Upper lobe of left lung (tissue), 6 donors: ENCODE results near the gene SLC25A21. TPM values are rescaled to one million over a fixed set of nuclear protein-coding genes. Genes with fewer than 3 reads are reported as not detected.

Experiments
- ATAC-seq, 2 donors: fragments of 200-7000 bp; cut with Tn5 transposase; one replicate each; pipeline ENCODE4 v1.9.1; 2022; ENCODE audit warnings: mild to moderate bottlenecking in 2 of 2, moderate library complexity in 2 of 2; ENCODE audit not compliant: low FRiP score in 2 of 2
- DNase-seq, 2 donors: peaks; one replicate each; pipeline ENCODE4 v3.0.0-alpha.2; 2019 to 2020
- H3K27ac ChIP-seq, 4 donors: fragments of 200-600 bp; sonication (generic); one replicate each; pipeline ENCODE4 v1.5.1; 2016 to 2019
- H3K27me3 ChIP-seq, 4 donors: fragments of 200-600 bp; sonication (generic); one replicate each; pipeline ENCODE4 v1.5.1; 2017 to 2019
- H3K36me3 ChIP-seq, 4 donors: fragments of 200-600 bp; sonication (generic); one replicate each; pipeline ENCODE4 v1.5.1; 2016 to 2019
- H3K4me1 ChIP-seq, 4 donors: fragments of 200-600 bp; sonication (generic); one replicate each; pipeline ENCODE4 v1.5.1; 2018 to 2019
- H3K4me3 ChIP-seq, 4 donors: fragments of 200-600 bp; sonication (generic); one replicate each; pipeline ENCODE4 v1.5.1; 2017 to 2019; ENCODE audit warnings: mild to moderate bottlenecking in 2 of 4, moderate library complexity in 1 of 4
- H3K9me3 ChIP-seq, 4 donors: fragments of 200-600 bp; sonication (generic); one replicate each; pipeline ENCODE4 v1.5.1; 2018 to 2019
- EP300 ChIP-seq, 4 donors: sonication (generic); formaldehyde crosslinking; IDR thresholded peaks; one replicate each; pipeline ENCODE4 v1.5.1; 2017; ENCODE audit warnings: antibody characterized with exemption in 4 of 4, control low read depth in 2 of 4
- POLR2A ChIP-seq, 4 donors: fragments of 450-650 bp; IDR thresholded peaks; one replicate each; pipeline ENCODE4 v1.5.1; 2016 to 2017; ENCODE audit warnings: antibody characterized with exemption in 4 of 4, mild to moderate bottlenecking in 2 of 4
- POLR2AphosphoS5 ChIP-seq, 2 donors: sonication (generic); formaldehyde crosslinking; IDR thresholded peaks; one replicate each; pipeline ENCODE4 v1.5.1; 2017; ENCODE audit warnings: antibody characterized with exemption in 2 of 2
- WGBS, 2 donors: methylation state at CpG; one replicate each; pipeline ENCODE4 v1.1.5; 2017 to 2018; 5-methylcytosine and 5-hydroxymethylcytosine counted together
- total RNA-seq, 6 donors: library from RNA; depleted of rRNA in 4 of 6; stranded (reverse); fragments of >200 nt in 4 of 6; gene quantifications; one replicate each; pipeline versions ENCODE4 v1.1.0 to v1.2.1, GENCODE V29; 2016 to 2021
- TF ChIP-seq, protein P1 (sequence below), 6 experiments: fragments of 450-650 bp in 4 of 6; fragments of 200-600 bp in 2 of 6; sonication (generic) in 2 of 6; IDR thresholded peaks; one replicate each; pipeline ENCODE4 v1.5.1; 2016 to 2019; ENCODE audit warnings: antibody characterized with exemption in 6 of 6
- donor health status: DM: no; HTN: no; CAD: no; lungs with moderate emphysema.
- donor health status: DM: no; HTN: yes; CAD: no; lungs with severe emphysema.

Gene SLC25A21
- total RNA-seq, 6 donors from 2014 or later = 0.15 to 1.7 (median 0.30) TPM; not detected in 3

DNA sequence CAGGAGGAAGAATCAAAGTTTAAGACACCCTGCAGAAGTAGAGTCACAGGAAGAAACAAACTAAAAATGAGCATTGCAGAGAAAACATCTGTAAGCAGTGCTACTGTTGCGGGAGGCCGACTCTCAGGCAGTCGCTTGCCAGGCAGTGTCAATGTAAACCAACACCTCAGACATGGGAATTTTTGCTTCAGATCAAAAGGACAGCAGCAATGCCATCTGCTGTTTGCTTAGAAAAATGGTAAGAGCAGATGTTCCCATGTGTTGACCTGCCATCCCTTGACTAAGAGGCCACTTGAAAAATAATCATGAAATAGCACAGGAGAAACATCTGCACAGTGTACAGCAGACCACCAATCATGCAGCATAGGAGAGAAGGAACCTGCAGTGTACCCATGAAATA is 196.6 kb downstream of the SLC25A21 start:
- 73 to 81% methylated on average over 3 of the region's 3 CpGs for WGBS, 2 donors
- no peak for DNase-seq
- H3K27me3 ChIP-seq = no peaks in the 10 kb centered on the region
- ATAC-seq = no peak
- no peaks in the 10 kb centered on the region for H3K9me3 ChIP-seq
- H3K36me3 ChIP-seq = no peaks in the 10 kb centered on the region
- peaks cover 0 to 3% (median 0%) of the 10 kb centered on the region in 4 donors for H3K4me1 ChIP-seq
- TF ChIP-seq POLR2A (IDR thresholded peaks at IDR 0.05) (no peak), EP300 (IDR thresholded peaks at IDR 0.05) (no peak), POLR2AphosphoS5 (IDR thresholded peaks at IDR 0.05) (no peak)
- H3K27ac ChIP-seq = no peak overlapping the region
- H3K4me3 ChIP-seq = no peak overlapping the region

- H3K36me3 ChIP-seq = no peaks in the 10 kb centered on the region
- H3K4me3 ChIP-seq = no peak overlapping the region
- H3K4me1 ChIP-seq = peaks cover 0 to 3% (median 0%) of the 10 kb centered on the region in 4 donors
- 75 to 77% methylated on average over 2 of the region's 2 CpGs for WGBS, 2 donors
- ATAC-seq (no peak), DNase-seq (no peak)
- H3K9me3 ChIP-seq = no peaks in the 10 kb centered on the region
- no peak overlapping the region for H3K27ac ChIP-seq
- no peak for TF ChIP-seq POLR2A (IDR thresholded peaks at IDR 0.05)
- TF ChIP-seq, protein P1, sequence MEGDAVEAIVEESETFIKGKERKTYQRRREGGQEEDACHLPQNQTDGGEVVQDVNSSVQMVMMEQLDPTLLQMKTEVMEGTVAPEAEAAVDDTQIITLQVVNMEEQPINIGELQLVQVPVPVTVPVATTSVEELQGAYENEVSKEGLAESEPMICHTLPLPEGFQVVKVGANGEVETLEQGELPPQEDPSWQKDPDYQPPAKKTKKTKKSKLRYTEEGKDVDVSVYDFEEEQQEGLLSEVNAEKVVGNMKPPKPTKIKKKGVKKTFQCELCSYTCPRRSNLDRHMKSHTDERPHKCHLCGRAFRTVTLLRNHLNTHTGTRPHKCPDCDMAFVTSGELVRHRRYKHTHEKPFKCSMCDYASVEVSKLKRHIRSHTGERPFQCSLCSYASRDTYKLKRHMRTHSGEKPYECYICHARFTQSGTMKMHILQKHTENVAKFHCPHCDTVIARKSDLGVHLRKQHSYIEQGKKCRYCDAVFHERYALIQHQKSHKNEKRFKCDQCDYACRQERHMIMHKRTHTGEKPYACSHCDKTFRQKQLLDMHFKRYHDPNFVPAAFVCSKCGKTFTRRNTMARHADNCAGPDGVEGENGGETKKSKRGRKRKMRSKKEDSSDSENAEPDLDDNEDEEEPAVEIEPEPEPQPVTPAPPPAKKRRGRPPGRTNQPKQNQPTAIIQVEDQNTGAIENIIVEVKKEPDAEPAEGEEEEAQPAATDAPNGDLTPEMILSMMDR (IDR thresholded peaks at IDR 0.05) = no peak
- TF ChIP-seq POLR2AphosphoS5 (IDR thresholded peaks at IDR 0.05) = no peak
- TF ChIP-seq EP300 (IDR thresholded peaks at IDR 0.05) = no peak
- H3K27me3 ChIP-seq = no peaks in the 10 kb centered on the region
Observed at GRCh38 chr14:36974985-36975384, 197.4 kb downstream of the SLC25A21 start.

GRCh38 chr14:36973806-36974442 is 198.5 kb downstream of the SLC25A21 start:
- DNase-seq (no peak), ATAC-seq (no peak)
- TF ChIP-seq, protein P1 (IDR thresholded peaks at IDR 0.05) = no peak
- TF ChIP-seq POLR2A (IDR thresholded peaks at IDR 0.05) (no peak), EP300 (IDR thresholded peaks at IDR 0.05) (no peak), POLR2AphosphoS5 (IDR thresholded peaks at IDR 0.05) (no peak)
- H3K27me3 ChIP-seq = no peaks in the 10 kb centered on the region
- H3K4me3 ChIP-seq = no peak overlapping the region
- H3K4me1 ChIP-seq = peaks cover 0 to 3% (median 0%) of the 10 kb centered on the region in 4 donors
- no peak overlapping the region for H3K27ac ChIP-seq
- no peaks in the 10 kb centered on the region for H3K9me3 ChIP-seq
- no peaks in the 10 kb centered on the region for H3K36me3 ChIP-seq
- 21 to 30% methylated on average over 1 of the region's 1 CpG for WGBS, 2 donors

DNA sequence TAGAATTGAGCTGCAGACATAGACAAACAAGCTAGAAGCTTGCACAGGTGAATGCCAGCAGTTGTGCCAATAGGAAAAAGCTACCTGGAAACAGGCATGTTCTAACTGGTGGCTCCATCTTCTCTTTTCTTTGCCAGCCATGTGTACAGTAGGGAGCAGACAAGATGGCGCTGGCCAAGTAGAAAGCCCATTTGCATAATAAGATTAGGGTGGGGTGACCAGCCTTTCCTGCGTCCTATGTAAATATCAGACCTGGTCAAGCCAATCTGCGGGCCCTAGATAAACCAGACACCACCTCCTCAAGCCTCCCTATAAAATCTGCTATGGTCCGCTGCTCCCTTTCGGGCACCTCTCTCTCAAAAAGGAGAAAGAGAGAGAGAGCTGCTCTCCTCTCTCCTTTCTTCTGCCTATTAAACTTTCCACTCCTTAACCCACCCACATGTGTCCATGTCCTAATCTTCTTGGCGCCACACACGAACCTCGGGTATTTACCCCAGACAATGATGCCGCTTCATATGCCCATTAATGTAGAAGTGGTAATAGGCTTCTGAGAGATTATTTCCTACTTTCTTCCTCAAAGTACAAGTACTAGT is 201.0 kb downstream of the SLC25A21 start:
- Histone ChIP-seq H3K4me3 (no peak overlapping the region), H3K4me1 (peaks cover 0 to 3% (median 0%) of the 10 kb centered on the region in 4 donors), H3K27me3 (no peaks in the 10 kb centered on the region), H3K9me3 (no peaks in the 10 kb centered on the region), H3K36me3 (no peaks in the 10 kb centered on the region), H3K27ac (no peak overlapping the region)
- TF ChIP-seq, protein P1 (IDR thresholded peaks at IDR 0.05) = no peak
- no peak for TF ChIP-seq POLR2A (IDR thresholded peaks at IDR 0.05)
- TF ChIP-seq POLR2AphosphoS5 (IDR thresholded peaks at IDR 0.05) = no peak
- TF ChIP-seq EP300 (IDR thresholded peaks at IDR 0.05) = no peak
- 89 to 96% methylated on average over 9 of the region's 9 CpGs for WGBS, 2 donors
- ATAC-seq = no peak
- DNase-seq = no peak

DNA sequence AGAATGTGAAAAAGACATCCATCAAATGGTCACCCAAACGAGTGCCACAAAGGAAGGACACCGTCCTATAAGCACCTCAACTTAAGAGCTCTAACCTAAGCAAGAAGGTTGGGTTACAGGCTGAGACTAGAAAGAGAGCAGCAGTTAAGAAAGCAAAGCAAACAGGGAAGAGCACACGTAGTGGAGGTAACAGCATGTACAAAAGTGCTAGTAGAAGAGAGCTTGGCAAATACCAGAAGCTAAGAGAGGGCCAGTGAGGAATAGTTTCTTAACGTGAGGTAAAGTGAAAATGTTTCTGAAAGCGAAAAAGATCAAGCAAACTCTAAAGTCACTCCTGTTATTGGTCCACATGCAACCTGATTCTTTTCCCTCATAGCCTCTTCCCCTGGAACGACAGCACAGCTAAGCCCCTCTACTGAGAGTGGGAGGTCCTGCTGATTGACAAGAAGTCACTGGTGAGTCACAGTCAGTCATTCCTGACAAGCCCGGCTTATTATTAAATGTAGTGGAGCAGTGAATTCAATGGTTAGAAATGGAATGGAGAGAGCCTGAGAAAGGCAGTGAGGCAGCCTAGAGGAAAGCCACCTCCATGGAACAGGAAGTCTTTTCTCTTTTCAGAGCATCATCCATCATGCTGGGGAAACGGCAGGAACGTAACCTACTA is 204.4 kb downstream of the SLC25A21 start:
- TF ChIP-seq EP300 (IDR thresholded peaks at IDR 0.05) (no peak), POLR2AphosphoS5 (IDR thresholded peaks at IDR 0.05) (no peak), POLR2A (IDR thresholded peaks at IDR 0.05) (no peak)
- TF ChIP-seq, protein P1 (IDR thresholded peaks at IDR 0.05) = no peak
- 38 to 44% methylated on average over 9 of the region's 9 CpGs for WGBS, 2 donors
- Histone ChIP-seq H3K4me3 (no peak overlapping the region), H3K36me3 (no peaks in the 10 kb centered on the region), H3K27ac (no peak overlapping the region), H3K4me1 (no peaks in the 10 kb centered on the region), H3K9me3 (no peaks in the 10 kb centered on the region), H3K27me3 (no peaks in the 10 kb centered on the region)
- ATAC-seq (peak in 1 of 2 donors; percentile 37), DNase-seq (no peak)
